GM12865 (cell line): ENCODE data around the gene HOXD12.

Experiments
- DNase-seq: peaks from one replicate; pipeline ENCODE4 v3.0.0; 2010; ENCODE audit warnings: low read depth
- H3K4me3 ChIP-seq: 2 replicates; pipeline ENCODE4 v1.5.1; 2011; ENCODE audit warnings: mild to moderate bottlenecking, low read depth, low read length, control low read depth
- TF ChIP-seq, protein P1 (sequence below): IDR thresholded peaks from 2 replicates; pipeline ENCODE4 v1.5.1; 2011; ENCODE audit warnings: low read length, control low read depth, low read depth, inconsistent platforms; ENCODE audit not compliant: insufficient read depth; ENCODE audit errors: missing control alignments

HOXD12 gene

DNA sequence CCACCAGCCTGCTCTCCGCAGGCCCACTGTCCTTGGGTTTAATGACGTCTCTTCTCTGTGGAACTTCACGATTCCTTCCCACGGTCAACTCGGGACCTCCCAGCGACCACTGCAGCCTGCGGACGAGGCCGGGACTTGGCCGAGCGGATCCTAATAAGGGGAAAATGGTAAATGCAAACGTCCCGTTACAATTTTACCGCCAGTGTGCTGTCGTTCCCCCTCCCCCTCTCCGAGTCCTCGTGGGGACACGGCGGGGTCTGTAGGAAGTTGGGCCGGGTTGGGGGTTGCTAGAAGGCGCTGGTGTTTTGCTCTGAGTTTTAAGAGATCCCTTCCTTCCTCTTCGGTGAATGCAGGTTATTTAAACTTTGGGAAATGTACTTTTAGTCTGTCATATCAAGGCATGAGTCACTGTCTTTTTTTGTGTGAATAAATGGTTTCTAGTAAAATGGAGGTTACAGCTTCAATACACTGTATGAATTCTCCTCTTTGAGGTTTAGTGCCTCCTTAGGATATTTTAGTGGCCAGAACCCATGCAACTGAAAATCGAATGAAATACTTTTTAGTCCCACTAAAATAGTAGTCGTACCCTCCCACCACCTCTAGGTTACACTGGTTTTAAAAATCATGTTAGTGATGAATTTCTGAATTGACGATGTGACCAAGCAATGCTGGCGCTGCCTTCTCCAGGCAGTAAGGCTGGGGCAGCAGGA is 9.8 kb downstream of the HOXD12 start:
- TF ChIP-seq, protein P1, sequence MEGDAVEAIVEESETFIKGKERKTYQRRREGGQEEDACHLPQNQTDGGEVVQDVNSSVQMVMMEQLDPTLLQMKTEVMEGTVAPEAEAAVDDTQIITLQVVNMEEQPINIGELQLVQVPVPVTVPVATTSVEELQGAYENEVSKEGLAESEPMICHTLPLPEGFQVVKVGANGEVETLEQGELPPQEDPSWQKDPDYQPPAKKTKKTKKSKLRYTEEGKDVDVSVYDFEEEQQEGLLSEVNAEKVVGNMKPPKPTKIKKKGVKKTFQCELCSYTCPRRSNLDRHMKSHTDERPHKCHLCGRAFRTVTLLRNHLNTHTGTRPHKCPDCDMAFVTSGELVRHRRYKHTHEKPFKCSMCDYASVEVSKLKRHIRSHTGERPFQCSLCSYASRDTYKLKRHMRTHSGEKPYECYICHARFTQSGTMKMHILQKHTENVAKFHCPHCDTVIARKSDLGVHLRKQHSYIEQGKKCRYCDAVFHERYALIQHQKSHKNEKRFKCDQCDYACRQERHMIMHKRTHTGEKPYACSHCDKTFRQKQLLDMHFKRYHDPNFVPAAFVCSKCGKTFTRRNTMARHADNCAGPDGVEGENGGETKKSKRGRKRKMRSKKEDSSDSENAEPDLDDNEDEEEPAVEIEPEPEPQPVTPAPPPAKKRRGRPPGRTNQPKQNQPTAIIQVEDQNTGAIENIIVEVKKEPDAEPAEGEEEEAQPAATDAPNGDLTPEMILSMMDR = no peak
- no peak overlapping the region for H3K4me3 ChIP-seq
- DNase-seq = no peak

DNA sequence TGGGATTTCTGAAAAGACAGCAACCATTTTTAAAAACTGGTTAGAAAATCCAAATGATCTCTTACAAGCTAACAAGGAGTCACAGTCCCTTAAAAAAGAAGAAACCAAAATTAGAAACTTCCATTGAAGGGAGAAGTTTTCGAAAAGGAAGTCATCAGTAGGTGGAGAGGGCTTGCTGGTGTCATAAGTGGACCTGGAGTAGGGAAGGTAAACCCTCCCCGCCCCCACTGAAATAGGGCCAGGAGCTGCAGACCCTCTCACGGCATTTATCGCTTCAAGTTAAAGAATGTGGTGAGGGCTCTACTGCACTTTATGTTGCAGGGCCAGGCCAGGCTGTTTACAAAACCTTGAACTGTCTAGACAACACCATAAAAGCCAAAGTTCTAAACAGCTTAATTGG is 10.4 kb downstream of the HOXD12 start:
- DNase-seq = no peak
- TF ChIP-seq, protein P1 = no peak
- H3K4me3 ChIP-seq = no peak overlapping the region

DNA sequence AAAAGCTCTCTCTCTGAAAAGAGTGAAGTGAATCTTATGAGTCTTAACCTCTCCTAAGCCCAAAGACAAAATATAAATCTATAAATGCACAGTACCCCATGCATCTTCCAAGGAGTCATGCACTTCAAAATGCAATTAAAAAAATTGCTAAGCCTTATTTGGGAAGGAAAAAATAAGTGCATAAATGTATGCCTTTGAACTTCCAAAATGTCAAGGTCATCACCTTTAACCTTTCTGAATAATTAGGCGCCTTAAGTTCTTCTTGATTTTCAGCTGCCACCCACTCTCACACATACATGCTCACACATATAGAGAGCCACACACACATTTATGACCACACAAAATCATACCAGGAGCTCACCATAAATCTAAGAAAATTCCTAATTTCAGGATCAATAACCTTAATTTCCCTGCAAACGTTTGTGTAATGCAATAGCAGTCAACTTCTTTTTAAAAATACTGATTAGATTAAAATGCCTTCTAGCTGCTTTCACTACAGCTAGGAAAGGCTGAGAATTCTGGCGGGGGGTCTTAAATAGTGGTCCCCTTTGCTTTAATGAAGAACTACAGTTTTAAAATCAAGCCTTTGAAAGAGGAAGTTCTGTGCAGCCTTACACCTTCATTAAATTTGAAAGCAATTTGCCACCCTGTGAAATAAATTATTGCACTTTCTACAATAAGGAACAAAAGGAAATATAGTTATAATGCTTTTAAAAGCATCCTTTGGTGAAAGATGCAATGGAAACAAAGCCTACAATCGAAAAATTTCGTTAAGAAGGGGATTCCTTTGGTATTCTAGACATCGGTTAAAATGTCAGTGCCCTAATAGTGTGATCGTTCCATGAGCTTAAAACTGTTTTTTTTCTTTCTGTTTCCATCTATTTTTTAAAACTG is 11.1 kb downstream of the HOXD12 start:
- no peak overlapping the region for H3K4me3 ChIP-seq
- TF ChIP-seq, protein P1 = no peak
- no peak for DNase-seq

GRCh38 chr2:176111309-176111663 is 11.7 kb downstream of the HOXD12 start:
- no peak overlapping the region for H3K4me3 ChIP-seq
- DNase-seq = peak; percentile 48
- TF ChIP-seq, protein P1 = peak; percentile 63

GRCh38 chr2:176111846-176112374 is 12.3 kb downstream of the HOXD12 start:
- TF ChIP-seq, protein P1 = no peak

DNA sequence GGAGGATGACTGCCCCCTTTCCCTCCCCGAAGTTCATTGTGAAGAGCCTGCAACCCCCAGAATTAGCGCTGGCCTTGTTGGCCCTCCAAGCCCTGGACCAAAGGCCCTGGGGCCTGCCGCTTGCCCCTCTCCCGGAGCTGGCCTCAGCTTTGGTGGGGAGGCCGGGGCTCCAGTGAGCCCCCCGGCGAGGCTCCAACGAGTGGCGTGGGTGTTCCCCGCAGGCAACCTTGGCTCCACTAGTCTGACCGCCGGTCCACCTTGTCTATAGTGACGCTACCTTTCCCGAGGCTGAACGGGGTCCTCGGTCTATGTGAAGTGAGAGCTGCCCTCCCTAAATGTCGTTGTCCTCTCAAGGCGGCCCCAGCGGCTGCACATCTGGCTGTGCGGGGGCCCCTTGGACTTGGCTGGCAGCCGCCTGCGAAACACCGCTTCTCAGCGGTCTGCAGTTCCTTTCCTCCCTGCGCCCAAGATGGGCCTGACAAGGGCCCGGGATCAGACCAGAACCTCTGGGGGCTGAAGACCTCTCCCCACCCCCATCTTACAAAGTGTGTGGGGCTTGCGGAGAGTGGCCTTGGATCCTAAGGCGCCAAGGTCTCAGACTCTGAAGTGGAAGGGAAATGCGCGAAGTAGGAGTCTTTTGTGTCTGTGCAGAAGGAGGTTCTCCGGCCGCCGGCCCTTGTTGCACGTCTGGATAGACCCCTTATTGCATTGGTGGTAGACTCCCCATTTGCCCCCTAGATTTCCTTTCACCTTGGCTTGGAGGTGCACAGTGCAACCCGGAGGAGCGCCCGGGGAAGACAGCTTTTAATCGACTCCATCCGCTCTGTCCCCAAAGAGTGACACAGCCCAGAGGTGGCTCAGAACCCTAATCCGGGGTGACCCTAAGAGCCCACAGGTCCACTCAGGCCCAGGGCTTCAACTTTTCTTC is 13.0 kb downstream of the HOXD12 start:
- TF ChIP-seq, protein P1 = no peak
- no peak overlapping the region for H3K4me3 ChIP-seq
- no peak for DNase-seq

More at GRCh38 chr2:176111846-176112374, 12.3 kb downstream of the HOXD12 start:
- no peak overlapping the region for H3K4me3 ChIP-seq
- DNase-seq = no peak
